Activated T-cell treated with anti-CD3 and anti-CD28 coated beads for 48 hours (primary cell): ENCODE measurements around the gene ACLY.
"Not testable (repeated sequence)": the region's sequence is repeated elsewhere in the genome, so short reads cannot be mapped to it uniquely, and the experiment has no call there.

ENCODE experiments used
- DNase-seq: peaks from one replicate; pipeline ENCODE4 v3.0.0-alpha.2; 2020; ENCODE audit warnings: low read depth

The ACLY gene

DNA sequence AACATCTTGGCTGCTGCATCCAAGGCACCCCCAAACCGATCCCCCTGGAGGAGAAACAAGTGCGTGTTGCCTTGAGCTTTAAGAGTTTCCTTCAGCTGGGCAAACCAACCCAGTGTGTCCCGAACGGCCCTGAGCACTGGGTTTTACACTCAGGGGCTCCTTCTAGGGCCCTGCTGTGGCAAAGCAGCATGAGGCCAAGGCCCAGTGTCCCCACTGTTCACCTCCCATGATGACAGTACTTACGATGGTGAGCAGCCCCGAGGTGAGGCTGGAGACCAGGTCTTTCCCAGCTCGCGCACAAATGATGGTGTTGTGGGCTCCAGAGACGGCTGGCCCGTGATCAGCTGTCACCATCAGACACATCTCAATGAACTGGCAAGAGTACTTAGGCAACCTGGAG, 47.0 kb downstream of the ACLY start:
- DNase-seq = no peak

DNA sequence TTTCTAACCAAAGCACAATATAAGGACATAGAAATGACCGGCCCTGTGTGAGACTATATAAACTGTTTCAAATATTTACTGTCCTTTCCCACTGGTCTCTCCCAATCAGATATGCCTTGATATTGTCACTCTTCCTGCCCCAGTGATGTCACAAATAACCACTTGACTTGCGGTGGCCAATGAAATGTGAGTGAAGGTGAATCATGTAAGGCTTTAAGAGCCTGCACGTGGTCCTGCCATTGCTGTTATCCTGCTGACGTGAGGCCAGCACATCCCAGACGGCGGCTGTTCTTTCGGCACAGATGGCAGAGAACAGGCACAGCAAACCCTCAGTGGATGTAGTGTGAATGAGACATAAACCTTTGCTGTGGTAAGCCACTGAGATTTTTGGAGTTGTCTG, 48.1 kb downstream of the ACLY start:
- no peak for DNase-seq

GRCh38 chr17:41870097-41870496, 48.7 kb downstream of the ACLY start:
- no peak for DNase-seq

DNA sequence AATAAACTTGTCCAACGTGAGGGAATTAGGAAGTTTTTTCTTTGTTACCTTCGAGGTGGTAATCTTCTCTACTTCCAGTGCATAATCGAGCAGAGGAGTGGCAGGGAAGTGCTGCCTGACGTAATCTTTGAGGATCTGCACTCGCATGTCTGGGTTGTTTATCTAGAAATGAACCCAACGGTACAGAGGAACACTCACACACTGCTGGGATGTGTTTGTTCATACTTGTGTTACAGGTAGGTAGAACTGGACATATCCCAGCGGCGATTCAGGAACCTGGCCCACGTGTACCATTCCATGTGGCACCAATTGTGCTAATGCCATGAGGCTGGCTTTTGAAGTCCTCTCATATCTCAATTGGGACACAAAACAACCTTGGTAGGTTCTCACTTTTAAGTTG, 49.3 kb downstream of the ACLY start:
- no peak for DNase-seq

DNA sequence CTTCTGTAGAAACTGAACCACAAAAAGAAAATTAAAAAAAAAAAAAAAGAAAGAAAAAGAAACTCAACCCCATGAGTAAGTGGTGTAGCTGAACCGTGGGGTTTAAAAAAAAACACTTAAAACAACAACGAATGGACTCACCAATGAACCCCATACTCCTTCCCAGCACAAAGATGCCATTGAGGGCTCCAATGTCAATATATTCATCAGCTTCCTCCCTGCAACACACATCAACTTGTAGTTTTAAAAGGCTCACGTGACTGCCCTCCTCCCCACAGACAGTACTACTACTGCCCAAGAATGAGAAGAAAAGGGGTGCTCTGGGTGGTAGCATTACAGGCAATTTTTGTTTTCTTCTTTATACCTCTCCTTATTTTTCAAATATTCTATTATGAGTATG, 50.2 kb downstream of the ACLY start:
- DNase-seq = no peak

GRCh38 chr17:41865596-41865893, 53.2 kb downstream of the ACLY start:
- no peak for DNase-seq

DNA sequence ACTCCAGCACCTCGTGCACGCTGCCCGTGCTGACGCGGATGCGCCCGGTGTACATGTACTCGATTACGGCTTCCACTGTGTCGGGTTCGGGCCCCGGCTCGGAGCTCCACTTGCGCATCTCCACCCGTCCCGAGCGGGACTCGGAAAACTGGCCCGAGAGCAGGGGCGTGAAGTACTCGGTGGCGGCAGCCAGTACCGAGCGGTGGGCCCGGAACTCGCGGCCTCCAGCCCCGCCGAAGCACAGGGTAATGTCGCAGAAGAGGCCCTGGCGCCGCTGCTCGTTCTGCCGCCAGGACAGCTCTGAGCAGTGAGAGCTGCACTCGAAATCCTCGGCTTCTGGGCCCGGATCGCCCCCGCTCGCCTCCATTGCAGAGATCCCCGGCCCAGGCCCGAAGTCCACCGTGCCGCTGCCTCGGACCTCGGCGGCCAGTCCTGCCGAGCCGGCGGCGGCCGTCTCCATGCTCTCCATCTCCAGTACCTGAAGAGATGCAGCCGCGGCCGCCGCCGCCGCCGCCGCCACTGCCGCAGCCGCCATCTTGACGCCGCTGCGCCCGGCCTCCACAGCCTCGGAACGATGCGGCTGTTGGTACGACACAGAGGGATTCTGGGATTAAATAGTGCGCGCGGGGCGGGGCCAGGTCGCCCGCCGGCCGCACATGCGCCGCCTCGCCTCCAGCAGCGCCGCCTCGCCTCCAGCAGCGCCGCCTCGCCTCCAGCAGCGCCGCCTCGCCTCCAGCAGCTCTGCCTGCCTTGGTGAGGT, 53.7 kb downstream of the ACLY start, which contains the start of gene KLHL11:
TSS of gene KLHL11 (minus strand) at position 588 of the 760 bp plus-strand sequence. CDS start at position 535, 53 bp downstream.
- peak; percentile 87 for DNase-seq

DNA sequence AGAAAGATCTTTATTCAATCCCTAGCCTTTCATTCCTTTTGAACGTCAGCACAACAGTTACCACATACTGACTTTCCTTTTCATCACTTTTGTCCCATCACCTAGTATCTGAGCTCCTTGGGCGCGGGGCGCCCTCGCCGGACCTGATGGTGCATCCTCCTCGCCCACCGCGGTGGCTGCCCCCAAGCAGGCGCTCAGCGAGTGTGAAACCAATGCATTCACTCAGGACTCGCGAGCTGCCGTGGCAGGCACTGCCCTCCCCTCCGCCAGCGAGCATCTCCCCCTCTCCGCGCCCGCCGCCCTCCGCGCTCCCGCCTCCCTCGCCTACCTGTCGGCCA, 54.3 kb downstream of the ACLY start:
- no peak for DNase-seq

GRCh38 chr17:41863074-41863848, 55.5 kb downstream of the ACLY start:
- peak; percentile 29 for DNase-seq

GRCh38 chr17:41860254-41860931, 58.4 kb downstream of the ACLY start:
- no peak for DNase-seq

- DNase-seq = not testable (repeated sequence)
Measured at GRCh38 chr17:41851382-41851781, 67.4 kb downstream of the ACLY start.

DNA sequence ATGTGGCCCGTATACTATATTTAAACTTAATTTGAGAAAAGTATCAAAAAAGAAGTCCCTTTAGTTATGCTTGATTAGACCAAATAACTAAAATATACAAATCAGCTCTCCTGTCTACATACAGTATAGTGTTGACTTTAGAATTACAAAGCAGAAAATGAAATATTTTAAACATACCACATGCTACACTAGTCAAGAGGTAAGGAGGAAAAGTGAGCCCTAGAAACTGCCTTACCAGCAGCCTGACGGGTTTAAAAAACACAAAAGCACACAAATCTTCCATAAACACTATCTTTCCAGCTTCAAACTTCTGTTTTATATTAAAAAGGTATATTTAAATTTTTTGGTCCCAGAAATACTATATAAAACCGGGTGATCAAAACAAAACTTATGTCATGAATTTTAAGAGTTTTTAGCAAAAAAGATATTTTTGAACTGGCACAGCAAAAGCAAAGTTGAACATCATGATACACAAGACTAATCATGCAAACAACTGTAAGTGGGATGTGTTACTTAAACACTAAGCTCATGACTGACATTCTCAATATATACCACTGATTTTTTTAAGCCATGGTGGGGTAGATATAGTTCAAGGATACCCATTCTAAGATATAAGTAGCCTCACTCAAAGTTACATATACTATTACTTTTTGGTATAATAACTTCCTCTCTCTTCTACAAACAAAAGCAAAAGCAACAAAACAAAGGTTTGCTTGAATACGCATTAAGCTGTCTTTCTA, 69.3 kb downstream of the ACLY start:
- DNase-seq = no peak

DNA sequence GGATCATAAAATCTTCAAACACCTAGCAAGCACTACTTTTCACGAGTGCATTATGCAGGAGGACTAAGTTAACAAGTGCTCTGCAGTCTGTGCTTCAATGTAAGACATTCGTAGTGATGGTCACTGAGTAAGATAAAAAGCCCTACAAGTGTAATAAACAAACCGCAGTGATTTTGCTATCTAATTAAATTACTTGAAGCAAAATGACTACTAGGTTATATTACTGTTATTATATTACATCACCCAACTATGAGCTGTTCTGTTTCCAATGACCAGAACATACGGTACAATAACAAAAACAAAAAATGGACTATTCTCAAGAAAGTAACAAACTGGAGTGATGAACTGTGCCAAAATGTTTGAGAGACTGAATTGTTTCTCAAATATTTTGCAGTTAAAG, 70.0 kb downstream of the ACLY start:
- DNase-seq = no peak

- DNase-seq = no peak
Measured at GRCh38 chr17:41844971-41845370, 73.8 kb downstream of the ACLY start.

- DNase-seq = not testable (repeated sequence)
Measured at GRCh38 chr17:41840781-41841180, 78.0 kb downstream of the ACLY start.

GRCh38 chr17:41839448-41839847, 79.3 kb downstream of the ACLY start:
- DNase-seq = not testable (repeated sequence)

DNA sequence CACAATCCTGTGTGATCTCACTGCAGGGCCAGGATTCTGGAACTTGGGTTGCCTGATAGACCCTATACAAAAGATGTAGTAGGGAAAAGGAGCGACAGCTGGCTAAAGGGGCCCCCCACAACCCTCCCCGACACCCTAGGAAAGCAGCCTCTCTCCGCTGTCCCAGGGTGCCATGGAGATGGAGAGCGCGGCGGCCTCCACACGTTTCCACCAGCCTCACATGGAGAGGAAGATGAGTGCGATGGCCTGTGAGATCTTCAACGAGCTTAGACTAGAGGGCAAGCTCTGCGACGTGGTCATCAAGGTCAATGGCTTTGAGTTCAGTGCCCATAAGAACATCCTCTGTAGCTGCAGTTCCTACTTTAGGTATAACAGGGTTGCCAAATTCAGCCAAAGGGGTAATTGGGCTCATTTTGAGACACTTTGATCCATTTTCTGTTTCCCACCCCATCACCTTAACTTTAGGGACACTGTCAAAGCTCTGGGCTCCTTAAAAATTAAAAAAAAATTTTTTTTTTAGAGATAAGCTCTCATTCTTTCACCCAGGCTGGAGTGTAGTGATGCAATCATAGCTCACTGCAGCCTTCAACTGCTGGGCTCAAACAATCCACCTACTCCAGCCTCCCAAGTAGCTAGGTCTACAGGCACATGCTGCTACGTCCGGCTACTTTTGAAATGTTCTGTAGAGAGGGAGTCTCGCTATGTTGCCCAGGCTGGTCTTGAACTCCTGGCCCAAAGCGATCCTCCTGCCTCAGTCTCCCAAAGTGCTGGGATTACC, 80.8 kb downstream of the ACLY start, which contains the start of gene KLHL10:
TSS of gene KLHL10 (plus strand) at position 65 of the 778 bp plus-strand sequence. CDS start at position 173, 108 bp downstream.
- DNase-seq = no peak

GRCh38 chr17:41836550-41837196, 82.1 kb downstream of the ACLY start:
- no peak for DNase-seq

DNA sequence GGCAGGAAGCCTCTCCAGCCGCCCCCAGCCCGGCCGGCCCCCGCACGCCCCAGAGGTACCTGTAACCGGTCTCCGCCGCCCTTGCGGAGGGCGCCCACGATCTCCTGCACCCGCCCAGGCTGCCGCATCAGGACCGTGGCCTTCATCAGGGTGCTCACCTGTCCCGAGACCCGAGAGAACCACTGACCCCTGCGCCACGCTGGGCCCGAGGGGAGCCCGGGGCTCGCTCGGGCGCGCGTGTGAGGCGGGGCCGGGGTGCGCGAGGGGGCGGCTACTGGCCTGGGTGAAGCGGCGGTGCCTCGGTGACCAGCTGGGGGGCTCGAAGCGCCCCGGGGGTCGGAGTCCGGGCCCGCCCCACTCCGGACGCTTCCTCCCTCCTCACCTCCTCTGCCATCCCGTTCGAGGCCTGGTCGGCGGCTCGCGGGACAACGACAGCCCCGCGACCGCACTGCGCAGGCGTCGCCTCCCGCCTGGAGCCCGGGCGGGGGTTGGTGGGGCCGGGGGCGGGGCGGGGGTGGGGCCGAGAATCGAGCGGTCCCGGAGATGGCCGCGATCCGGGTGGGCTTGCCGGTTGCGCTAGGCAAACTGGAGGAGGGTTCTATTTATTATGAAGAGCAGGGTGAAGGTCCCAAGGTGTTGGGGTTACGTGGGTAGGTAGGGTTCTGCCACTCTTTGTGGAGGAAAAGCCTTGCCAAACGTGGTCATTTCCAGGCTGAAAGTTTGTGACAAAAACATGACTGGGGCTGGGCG, 82.8 kb downstream of the ACLY start, which contains the start of gene NT5C3B:
TSS of gene NT5C3B (minus strand) at position 433 of the 750 bp plus-strand sequence. CDS start at position 394, 39 bp downstream.
- DNase-seq = peak; percentile 57

DNA sequence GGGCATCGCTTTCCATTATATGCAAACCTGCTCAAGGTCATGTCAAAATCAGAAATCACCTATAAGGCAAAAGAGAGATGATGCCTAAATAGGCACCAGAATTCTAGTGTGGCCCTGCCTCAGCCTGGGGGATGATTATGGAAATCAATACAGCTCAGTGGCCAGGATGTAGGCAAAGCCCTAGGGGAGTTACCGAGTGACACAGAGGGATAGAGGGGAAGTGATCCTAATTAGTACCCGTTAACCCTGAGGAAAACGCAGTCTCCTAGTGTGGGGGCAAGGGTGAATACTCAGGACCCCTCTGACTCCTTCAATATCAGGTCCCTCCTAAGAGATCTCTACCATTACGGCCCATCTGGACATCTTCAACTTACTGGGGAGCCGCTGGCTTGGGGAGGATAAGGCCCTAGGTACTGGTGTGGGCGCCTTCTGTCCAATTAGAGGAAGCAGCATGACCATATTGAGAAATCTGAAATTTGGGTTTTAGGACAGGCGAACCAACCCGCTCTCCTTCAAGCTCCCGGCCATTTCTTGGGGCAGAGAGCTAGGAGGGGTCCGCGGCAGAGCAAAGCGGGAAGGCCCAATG, 83.4 kb downstream of the ACLY start:
- DNase-seq = no peak
